PC-9 (cell line): ENCODE results near the gene KIF5C.

ENCODE experiments used
- EZH2 ChIP-seq: fragments of 200-600 bp; sonication (generic); IDR thresholded peaks from 2 replicates; pipeline ENCODE4 v1.8.0; 2017; ENCODE audit warnings: antibody characterized with exemption, low read depth
- TF ChIP-seq, protein P1 (sequence below): fragments of 200-600 bp; sonication (generic); conservative IDR thresholded peaks from 2 replicates; pipeline ENCODE4 v1.6.1; 2017; ENCODE audit warnings: mixed run types, antibody characterized with exemption, mild to moderate bottlenecking, moderate library complexity

DNA sequence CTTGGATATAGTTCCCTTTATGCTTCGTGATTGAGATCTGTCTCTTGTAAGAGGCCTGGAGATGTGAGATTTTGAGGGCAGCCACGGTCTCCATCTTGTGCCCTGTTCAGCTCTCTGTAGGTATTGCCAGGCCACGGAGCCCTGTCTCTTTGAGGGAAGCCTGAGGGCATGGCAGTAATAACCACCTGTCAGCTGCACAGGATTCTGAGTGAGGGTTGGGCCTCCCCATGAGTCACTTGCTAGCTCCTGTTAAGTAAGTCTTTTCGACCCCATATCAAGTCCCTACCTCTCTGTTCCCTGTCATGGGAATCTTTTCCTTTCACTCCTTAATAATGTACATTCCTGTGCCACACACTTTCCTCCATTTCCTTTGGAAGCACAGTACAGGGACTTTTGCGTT is 183.9 kb downstream of the KIF5C start:
- TF ChIP-seq, protein P1, sequence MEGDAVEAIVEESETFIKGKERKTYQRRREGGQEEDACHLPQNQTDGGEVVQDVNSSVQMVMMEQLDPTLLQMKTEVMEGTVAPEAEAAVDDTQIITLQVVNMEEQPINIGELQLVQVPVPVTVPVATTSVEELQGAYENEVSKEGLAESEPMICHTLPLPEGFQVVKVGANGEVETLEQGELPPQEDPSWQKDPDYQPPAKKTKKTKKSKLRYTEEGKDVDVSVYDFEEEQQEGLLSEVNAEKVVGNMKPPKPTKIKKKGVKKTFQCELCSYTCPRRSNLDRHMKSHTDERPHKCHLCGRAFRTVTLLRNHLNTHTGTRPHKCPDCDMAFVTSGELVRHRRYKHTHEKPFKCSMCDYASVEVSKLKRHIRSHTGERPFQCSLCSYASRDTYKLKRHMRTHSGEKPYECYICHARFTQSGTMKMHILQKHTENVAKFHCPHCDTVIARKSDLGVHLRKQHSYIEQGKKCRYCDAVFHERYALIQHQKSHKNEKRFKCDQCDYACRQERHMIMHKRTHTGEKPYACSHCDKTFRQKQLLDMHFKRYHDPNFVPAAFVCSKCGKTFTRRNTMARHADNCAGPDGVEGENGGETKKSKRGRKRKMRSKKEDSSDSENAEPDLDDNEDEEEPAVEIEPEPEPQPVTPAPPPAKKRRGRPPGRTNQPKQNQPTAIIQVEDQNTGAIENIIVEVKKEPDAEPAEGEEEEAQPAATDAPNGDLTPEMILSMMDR, result no peak
- no peak for TF ChIP-seq EZH2
